HG03064 (cell line): ENCODE measurements around the gene NT5DC2.

Experiments used
- ATAC-seq: cut with Tn5 transposase; IDR thresholded peaks from one replicate; pipeline ENCODE4 v1.9.1; 2021; ENCODE audit warnings: low read depth; ENCODE audit not compliant: unreplicated experiment

Gene NT5DC2

GRCh38 chr3:52533623-52534280 is at the start of gene NT5DC2:
Gene NT5DC2 (minus strand): TSS chr3:52533857. CDS start chr3:52533737, 120 bp downstream.
- peak; percentile 28 for ATAC-seq

DNA sequence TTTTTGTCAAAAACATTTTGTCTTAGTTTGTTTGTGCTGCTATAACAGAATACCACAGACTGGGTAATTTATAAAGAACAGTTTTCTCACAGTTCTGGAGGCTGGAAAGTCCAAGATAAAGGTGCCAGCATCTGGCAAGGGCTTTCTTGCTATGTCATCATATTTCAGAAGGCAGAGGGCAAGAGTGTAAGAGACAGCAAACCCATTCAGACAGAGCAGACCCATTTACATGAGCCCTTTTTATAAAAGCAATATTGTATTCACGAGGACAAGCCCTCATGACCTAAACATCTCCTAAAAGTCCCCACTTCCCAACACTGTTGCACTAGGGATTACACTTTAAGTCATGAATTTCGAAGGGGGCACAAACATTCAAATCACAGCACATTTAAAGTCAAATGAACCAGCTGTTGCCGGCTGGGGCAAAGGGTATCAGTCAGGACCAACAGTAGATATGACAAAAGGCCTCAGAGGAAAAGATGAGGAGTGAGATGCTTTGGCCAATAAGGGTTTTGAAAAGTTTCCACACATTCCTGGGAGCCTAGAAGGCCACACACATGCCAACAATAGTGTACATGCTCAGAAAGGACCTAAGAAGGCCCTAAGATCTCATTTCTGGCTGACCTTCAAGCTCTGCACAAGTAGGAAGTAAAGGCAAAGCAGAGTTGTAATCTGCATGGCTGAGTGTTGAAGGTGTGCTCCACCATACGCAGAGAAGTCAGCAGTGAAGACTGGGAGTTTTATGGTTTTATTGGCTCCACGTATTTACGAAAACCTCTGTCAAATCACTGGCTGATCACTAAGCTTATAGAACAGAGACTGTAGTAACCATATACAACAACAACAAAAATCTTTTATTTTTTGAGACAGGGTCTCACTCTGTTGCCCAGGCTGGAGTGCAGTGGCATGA is 40.7 kb upstream of the NT5DC2 start:
- no peak for ATAC-seq

DNA sequence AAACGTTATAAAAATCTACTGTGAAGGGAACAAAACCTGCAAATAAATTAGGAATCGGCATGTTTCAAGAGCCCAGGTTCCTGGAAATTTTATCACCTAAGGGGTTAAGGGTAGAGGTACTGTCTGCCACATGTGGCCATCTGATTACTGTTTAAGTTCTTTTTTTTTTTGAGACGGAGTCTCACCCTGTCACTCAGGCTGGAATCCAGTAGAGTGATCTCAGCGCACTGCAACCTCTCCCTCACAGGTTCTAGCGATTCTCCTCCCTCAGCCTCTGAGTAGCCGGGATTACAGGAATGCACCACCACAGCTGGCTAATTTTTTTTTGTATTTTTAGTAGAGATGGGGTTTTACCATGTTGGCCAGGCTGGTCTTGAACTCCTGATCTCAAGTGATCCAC is 38.6 kb upstream of the NT5DC2 start:
- ATAC-seq: no peak

DNA sequence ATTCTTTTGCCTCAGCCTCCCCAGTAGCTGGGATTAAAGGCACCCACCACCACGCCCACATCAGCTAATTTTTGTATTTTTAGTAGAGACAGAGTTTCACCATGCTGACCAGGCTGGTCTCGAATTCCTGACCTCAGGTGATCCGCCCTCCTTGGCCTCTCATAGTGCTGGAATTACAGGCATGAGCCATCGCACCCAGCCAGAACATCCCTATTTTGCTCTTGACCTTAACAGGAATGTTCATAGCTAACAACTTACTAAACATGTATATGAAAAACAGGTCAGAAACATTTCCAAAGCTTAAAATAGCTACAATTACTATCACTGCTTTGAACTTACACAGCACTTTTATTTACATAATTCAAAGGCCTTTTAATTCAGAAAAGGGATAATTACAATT is 36.4 kb upstream of the NT5DC2 start:
- no peak for ATAC-seq

GRCh38 chr3:52568069-52568468 is 34.4 kb upstream of the NT5DC2 start:
- no peak for ATAC-seq

- ATAC-seq: no peak
Observed at GRCh38 chr3:52563984-52564383, 30.3 kb upstream of the NT5DC2 start.

- ATAC-seq: no peak
Observed at GRCh38 chr3:52561028-52561747, 27.5 kb upstream of the NT5DC2 start.

- no peak for ATAC-seq
Observed at GRCh38 chr3:52558436-52558835, 24.8 kb upstream of the NT5DC2 start.

DNA sequence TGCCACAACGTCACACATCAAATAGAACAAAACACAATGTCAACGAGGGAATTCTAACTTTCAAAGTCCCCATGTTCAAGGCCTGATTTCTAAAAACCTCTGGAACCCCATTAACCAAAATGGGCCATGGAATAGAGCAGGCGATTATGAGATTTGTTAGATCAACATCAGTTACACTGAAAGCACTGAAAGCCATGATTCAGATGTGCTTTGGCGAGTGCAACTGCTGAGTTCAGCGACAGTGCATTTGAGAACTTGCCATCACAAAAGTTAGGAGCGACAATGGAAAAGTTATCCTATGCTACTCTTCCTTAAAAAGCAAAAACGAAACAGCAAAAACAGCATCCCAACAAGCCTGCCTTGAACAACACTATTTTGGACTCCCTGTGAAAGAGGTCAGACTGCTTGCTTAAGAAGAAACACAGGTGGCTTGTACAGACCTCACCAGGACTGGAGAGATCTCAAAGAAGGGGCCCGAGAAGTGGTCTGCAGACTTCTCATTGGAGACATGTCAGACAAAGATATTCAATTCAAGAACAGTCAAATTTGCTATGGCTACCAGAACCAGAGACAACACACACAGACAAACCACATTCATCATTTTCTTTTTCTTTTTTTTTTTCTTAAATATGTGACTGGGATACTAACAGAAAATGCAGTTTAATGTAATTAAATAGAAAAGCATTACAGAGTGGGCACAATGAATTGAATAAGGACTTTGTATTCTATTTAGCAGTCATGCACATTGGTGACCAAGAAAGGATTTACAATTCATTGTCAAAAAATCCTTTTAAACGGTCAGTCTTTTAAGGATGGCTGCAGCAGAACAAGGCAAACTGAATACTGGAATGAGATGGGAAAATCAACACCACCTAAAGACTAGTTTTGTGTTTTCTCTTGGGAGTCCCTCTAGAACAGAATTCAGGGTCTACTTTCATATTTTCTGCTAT is 23.6 kb upstream of the NT5DC2 start:
- ATAC-seq: no peak

DNA sequence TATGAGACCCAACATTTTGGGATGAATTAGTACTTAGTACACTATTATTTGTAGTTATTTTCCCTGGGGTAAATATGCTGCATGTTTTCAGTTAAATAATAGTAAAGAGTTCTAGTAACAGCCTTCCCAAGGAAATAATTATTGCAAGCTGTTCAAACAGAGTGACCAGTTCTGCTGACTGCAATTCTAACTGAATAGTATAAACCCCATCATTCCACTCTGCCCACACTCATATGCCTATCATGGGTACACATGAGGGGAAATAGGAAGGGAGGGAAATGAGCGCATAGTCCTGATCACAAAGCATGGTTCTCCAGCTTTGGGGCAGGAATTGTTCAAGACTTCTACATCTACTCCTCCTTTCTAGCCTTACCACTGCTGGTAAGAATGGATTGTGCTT is 21.4 kb upstream of the NT5DC2 start:
- no peak for ATAC-seq

- no peak for ATAC-seq
Observed at GRCh38 chr3:52554026-52554755, 20.5 kb upstream of the NT5DC2 start.

DNA sequence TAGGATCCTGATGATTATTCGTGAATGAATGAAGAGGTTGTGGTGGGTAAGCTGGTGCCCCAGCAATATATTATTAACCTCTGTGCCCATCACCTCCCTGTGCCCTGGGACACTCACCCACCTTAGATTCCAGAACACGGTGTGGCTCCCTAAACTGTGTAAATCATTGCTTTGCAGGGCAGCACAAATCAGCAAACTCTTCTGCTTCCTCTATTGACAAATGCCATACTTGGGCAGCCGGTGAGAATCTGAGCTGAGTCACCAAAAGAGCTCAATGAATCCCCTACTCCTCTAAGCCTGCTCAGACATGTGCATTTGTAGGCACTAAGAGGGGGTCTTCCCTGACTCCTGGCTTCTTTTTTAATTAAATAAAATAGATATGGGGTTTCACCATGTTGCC is 18.4 kb upstream of the NT5DC2 start:
- ATAC-seq: no peak

DNA sequence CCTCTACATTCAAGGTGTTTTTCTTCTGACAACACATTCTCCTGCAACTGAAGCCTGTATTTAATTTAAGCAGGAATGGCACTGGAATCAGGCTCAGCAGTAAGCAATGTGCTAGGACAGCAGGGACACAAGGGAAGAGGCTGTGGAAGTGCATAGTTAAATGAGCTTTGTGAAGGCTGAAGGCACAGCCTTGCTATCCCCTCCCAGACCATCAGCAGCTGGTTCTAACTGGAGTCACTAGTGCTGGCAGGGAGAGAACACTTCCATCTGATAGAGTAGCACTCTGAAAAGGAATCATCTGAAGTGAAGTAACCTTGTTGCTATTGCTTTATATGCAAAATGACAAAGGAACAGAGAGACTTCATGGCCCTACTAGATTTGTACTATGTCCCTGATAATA is 17.5 kb upstream of the NT5DC2 start:
- ATAC-seq: no peak

DNA sequence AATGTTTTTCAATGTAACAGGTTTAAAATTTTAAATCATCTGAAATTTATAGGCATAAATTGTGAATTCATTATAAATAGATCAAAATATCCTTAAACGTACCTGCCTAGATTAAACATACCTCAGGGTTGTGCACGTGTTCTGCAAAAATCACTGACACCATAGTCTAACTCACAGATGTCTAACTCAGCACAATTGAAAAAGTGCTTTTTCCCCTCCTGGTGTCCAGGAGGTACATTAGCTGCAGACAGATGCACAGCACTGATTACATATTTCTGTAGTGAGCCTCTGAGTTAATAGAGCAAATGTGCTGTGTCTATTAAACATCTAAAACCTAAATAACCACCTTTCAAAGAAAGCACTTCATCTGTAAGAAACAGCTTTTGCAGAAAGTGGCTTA is 13.5 kb upstream of the NT5DC2 start:
- ATAC-seq: no peak

GRCh38 chr3:52546111-52546901 is 12.6 kb upstream of the NT5DC2 start:
- no peak for ATAC-seq

DNA sequence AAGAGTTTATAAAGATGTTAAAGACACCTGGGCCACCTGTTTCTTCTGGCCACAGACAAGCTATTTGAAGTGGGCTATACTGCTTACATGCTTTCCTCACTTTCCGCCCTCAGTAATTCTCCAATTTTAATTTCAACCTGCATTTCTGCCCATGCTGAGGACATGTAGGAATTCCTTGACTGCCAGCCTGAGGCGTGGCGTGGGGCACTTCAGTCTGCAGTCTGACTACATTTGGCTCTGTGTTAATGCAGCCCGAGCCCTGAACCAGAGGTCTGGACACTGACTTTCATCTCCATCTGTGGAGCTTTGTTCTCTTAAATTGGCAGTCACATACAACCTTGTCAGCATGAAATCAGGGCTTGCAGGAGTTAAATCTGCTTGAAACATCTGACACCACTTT is 11.3 kb upstream of the NT5DC2 start:
- no peak for ATAC-seq

GRCh38 chr3:52541050-52541449 is 7.4 kb upstream of the NT5DC2 start:
- no peak for ATAC-seq

- no peak for ATAC-seq
Observed at GRCh38 chr3:52539010-52539653, 5.5 kb upstream of the NT5DC2 start.
